Activated gamma-delta T cell treated with Interleukin-2 at 50 U/mL for 16 hours (primary cell): ENCODE measurements around the gene ANAPC2.

Source experiments
- DNase-seq: peaks from one replicate; pipeline ENCODE4 v3.0.0-alpha.2; 2020

Gene ANAPC2

GRCh38 chr9:137188490-137189296 lies at the start of gene ANAPC2, which contains the start of gene SSNA1:
ANAPC2 (minus strand) TSS chr9:137188560; CDS start chr9:137188532, 28 bp downstream.
SSNA1 (plus strand) TSS chr9:137188676; CDS start chr9:137188727, 51 bp downstream.
- peak; percentile 90 for DNase-seq

- no peak for DNase-seq
Observed at GRCh38 chr9:137236936-137237421, 48.6 kb upstream of the ANAPC2 start.

GRCh38 chr9:137236238-137236935 lies 48.0 kb upstream of the ANAPC2 start:
- DNase-seq = peak; percentile 91

- no peak for DNase-seq
Observed at GRCh38 chr9:137235424-137236237, 47.3 kb upstream of the ANAPC2 start.

- DNase-seq = no peak
Observed at GRCh38 chr9:137234758-137235423, 46.5 kb upstream of the ANAPC2 start.

- no peak for DNase-seq
Observed at GRCh38 chr9:137234055-137234697, 45.8 kb upstream of the ANAPC2 start.

GRCh38 chr9:137233143-137233980 lies 45.0 kb upstream of the ANAPC2 start:
- no peak for DNase-seq

GRCh38 chr9:137232510-137232909 lies 44.1 kb upstream of the ANAPC2 start:
- DNase-seq = no peak

- DNase-seq = no peak
Observed at GRCh38 chr9:137232101-137232500, 43.7 kb upstream of the ANAPC2 start.

- DNase-seq = no peak
Observed at GRCh38 chr9:137231372-137232039, 43.1 kb upstream of the ANAPC2 start.

GRCh38 chr9:137230705-137231371 lies 42.5 kb upstream of the ANAPC2 start, which contains the start of gene SLC34A3:
SLC34A3 (plus strand) TSS chr9:137230901; CDS start chr9:137231703, 802 bp downstream.
- DNase-seq = no peak

- no peak for DNase-seq
Observed at GRCh38 chr9:137229903-137230704, 41.7 kb upstream of the ANAPC2 start.

GRCh38 chr9:137228968-137229896 lies 40.9 kb upstream of the ANAPC2 start:
- DNase-seq = no peak

- DNase-seq = no peak
Observed at GRCh38 chr9:137228506-137228967, 40.2 kb upstream of the ANAPC2 start.

- DNase-seq = no peak
Observed at GRCh38 chr9:137227853-137228505, 39.6 kb upstream of the ANAPC2 start.

- peak; percentile 82 for DNase-seq
Observed at GRCh38 chr9:137227054-137227852, 38.9 kb upstream of the ANAPC2 start, which contains the start of gene RNF224. RNF224 (plus strand) TSS chr9:137227502; CDS start chr9:137228336, 834 bp downstream.
